HL-60 (cell line): ENCODE results near the gene PIGN.

Source experiments
- CTCF ChIP-seq: IDR thresholded peaks from one replicate; pipeline ENCODE4 v1.5.1; 2011; ENCODE audit warnings: low read length, control low read depth, inconsistent platforms; ENCODE audit not compliant: insufficient read depth
- SPI1 ChIP-seq: IDR thresholded peaks from 2 replicates; pipeline ENCODE4 v1.6.1; 2012; ENCODE audit warnings: low read depth, mild to moderate bottlenecking, borderline replicate concordance

- TF ChIP-seq CTCF = no peak
- TF ChIP-seq SPI1 = no peak
Observed at GRCh38 chr18:62037989-62038778, 148.7 kb downstream of the PIGN start.
